Fibroblast of the conjunctiva (primary cell): ENCODE measurements around the gene DNAJA2.

ENCODE experiments used
- DNase-seq: peaks from one replicate; pipeline ENCODE4 v3.0.0-alpha.2; 2010; ENCODE audit warnings: low read depth

Gene DNAJA2

GRCh38 chr16:46927273-46927672 lies 46.2 kb downstream of the DNAJA2 start:
- no peak for DNase-seq

GRCh38 chr16:46926470-46927225 lies 46.8 kb downstream of the DNAJA2 start:
- DNase-seq, result no peak

GRCh38 chr16:46924402-46924801 lies 49.1 kb downstream of the DNAJA2 start:
- DNase-seq, result no peak

GRCh38 chr16:46923513-46924295 lies 49.8 kb downstream of the DNAJA2 start:
- no peak for DNase-seq

- DNase-seq, result no peak
Measured at GRCh38 chr16:46922239-46922638, 51.2 kb downstream of the DNAJA2 start.

GRCh38 chr16:46920402-46921068 lies 52.9 kb downstream of the DNAJA2 start:
- DNase-seq, result no peak

GRCh38 chr16:46918905-46919792 lies 54.3 kb downstream of the DNAJA2 start:
- no peak for DNase-seq

GRCh38 chr16:46918400-46918799 lies 55.1 kb downstream of the DNAJA2 start:
- no peak for DNase-seq

- DNase-seq, result no peak
Measured at GRCh38 chr16:46916980-46917379, 56.5 kb downstream of the DNAJA2 start.

GRCh38 chr16:46915483-46916025 lies 57.9 kb downstream of the DNAJA2 start:
- DNase-seq, result no peak

GRCh38 chr16:46914556-46915201 lies 58.8 kb downstream of the DNAJA2 start:
- no peak for DNase-seq

- DNase-seq, result no peak
Measured at GRCh38 chr16:46911650-46912049, 61.8 kb downstream of the DNAJA2 start.

- no peak for DNase-seq
Measured at GRCh38 chr16:46911038-46911437, 62.4 kb downstream of the DNAJA2 start.

- peak; percentile 43 for DNase-seq
Measured at GRCh38 chr16:46908540-46909372, 64.7 kb downstream of the DNAJA2 start.

GRCh38 chr16:46907061-46907774 lies 66.3 kb downstream of the DNAJA2 start:
- no peak for DNase-seq

- no peak for DNase-seq
Measured at GRCh38 chr16:46906360-46907060, 67.0 kb downstream of the DNAJA2 start.
